H1 (cell line): Measurements from ENCODE around the gene CAMSAP3. TPM values are rescaled to one million over a fixed set of nuclear protein-coding genes. Genes with fewer than 3 reads are reported as not detected.

Experiments
- CTCF ChIA-PET: fragments of 300-600 bp; sonication (Branson Sonifier 250); formaldehyde crosslinking; loops from one replicate; lab custom pipeline; 2021; ENCODE audit not compliant: partially characterized antibody; lab: Charles Lee
- POLR2A ChIA-PET: fragments of 300-600 bp; sonication (Branson Sonifier 250); formaldehyde crosslinking; loops from one replicate; lab custom pipeline; 2021; ENCODE audit warnings: inconsistent platforms; ENCODE audit not compliant: partially characterized antibody; lab: Charles Lee
- DNase-seq, 2 experiments: peaks; one replicate each; pipeline versions ENCODE4 v3.0.0 to v3.0.0-alpha.2; 2010 to 2022; ENCODE audit warnings: low spot score in 2 of 2, low read depth in 1 of 2, mixed read lengths in 1 of 2
- FAIRE-seq: peaks from 2 replicates; lab custom pipeline; 2011; peaks lifted over from hg19 to GRCh38; lab: Jason Lieb, UNC
- H2AFZ ChIP-seq: 2 replicates; pipeline ENCODE4 v1.8.1; 2012; ENCODE audit warnings: low read length, inconsistent platforms
- H2AK5ac ChIP-seq: 2 replicates; pipeline ENCODE4 v1.6.1; 2013; ENCODE audit warnings: low read depth, low read length
- H2BK120ac ChIP-seq: replicated peaks from 2 replicates; pipeline ENCODE3; 2013; ENCODE audit warnings: low read depth, low read length, inconsistent platforms
- H2BK12ac ChIP-seq: 2 replicates; pipeline ENCODE4 v1.6.1; 2013; ENCODE audit warnings: low read depth, low read length
- H2BK15ac ChIP-seq: 2 replicates; pipeline ENCODE4 v1.6.1; 2013; ENCODE audit warnings: low read length
- H2BK20ac ChIP-seq: 2 replicates; pipeline ENCODE4 v1.6.1; 2013; ENCODE audit warnings: low read length
- H2BK5ac ChIP-seq: 2 replicates; pipeline ENCODE4 v1.6.1; 2013; ENCODE audit warnings: low read depth, low read length
- H3K14ac ChIP-seq: 2 replicates; pipeline ENCODE4 v1.6.1; 2013; ENCODE audit warnings: inconsistent platforms; ENCODE audit not compliant: insufficient read length
- H3K18ac ChIP-seq: 2 replicates; pipeline ENCODE4 v1.6.1; 2013; ENCODE audit warnings: low read length; ENCODE audit errors: extremely low read depth
- H3K23ac ChIP-seq: 2 replicates; pipeline ENCODE4 v1.6.1; 2013; ENCODE audit warnings: inconsistent platforms; ENCODE audit not compliant: insufficient read length
- H3K23me2 ChIP-seq: 2 replicates; pipeline ENCODE4 v1.6.1; 2013; ENCODE audit warnings: low read depth, low read length
- H3K27ac ChIP-seq: 2 replicates; pipeline ENCODE4 v1.6.1; 2011; ENCODE audit warnings: low read depth, low read length, inconsistent platforms
- H3K27me3 ChIP-seq, 4 experiments: replicated peaks in 1 of 4; 1 replicate in 1 of 4; 2 replicates in 3 of 4; pipeline versions ENCODE4 v1.6.1 to v1.8.1; 2011 to 2013; ENCODE audit warnings: low read length in 3 of 4, mild to moderate bottlenecking in 3 of 4, inconsistent platforms in 2 of 4, mixed read lengths in 2 of 4, moderate library complexity in 1 of 4; ENCODE audit not compliant: control insufficient read depth in 3 of 4, insufficient read depth in 3 of 4; ENCODE audit errors: extremely low read depth in 1 of 4
- H3K36me3 ChIP-seq, 4 experiments: 2 replicates each; pipeline versions ENCODE4 v1.6.1 to v1.8.1; 2011 to 2013; ENCODE audit warnings: mild to moderate bottlenecking in 4 of 4, low read length in 3 of 4, moderate library complexity in 2 of 4, control low read depth in 1 of 4, inconsistent platforms in 1 of 4; ENCODE audit not compliant: insufficient read depth in 4 of 4, control insufficient read depth in 2 of 4
- H3K4ac ChIP-seq: replicated peaks from 2 replicates; pipeline ENCODE3; 2013; ENCODE audit warnings: low read length, low read depth, mixed read lengths, inconsistent platforms; ENCODE audit not compliant: insufficient read length
- H3K4me1 ChIP-seq, 4 experiments: replicated peaks in 1 of 4; 1 replicate in 1 of 4; 2 replicates in 3 of 4; pipeline versions ENCODE4 v1.6.1 to v1.8.1; 2011 to 2013; ENCODE audit warnings: low read length in 3 of 4, inconsistent platforms in 2 of 4, mixed read lengths in 1 of 4; ENCODE audit not compliant: insufficient read depth in 4 of 4, control insufficient read depth in 3 of 4
- H3K4me2 ChIP-seq, 2 experiments: 2 replicates each; pipeline versions ENCODE4 v1.6.1 to v1.8.1; 2011 to 2013; ENCODE audit warnings: low read depth in 2 of 2, low read length in 2 of 2, control low read depth in 1 of 2, inconsistent platforms in 1 of 2, mild to moderate bottlenecking in 1 of 2; ENCODE audit not compliant: insufficient read depth in 1 of 2
- H3K4me3 ChIP-seq, 4 experiments: fragments of 200-600, 300-600 bp in 1 of 4; sonication (generic), shearing (Covaris generic), sonication (Bioruptor Twin) in 1 of 4; 2 replicates each; pipeline versions ENCODE4 v1.5.1 to v1.8.1; 2011 to 2016; ENCODE audit warnings: low read length in 4 of 4, low read depth in 3 of 4, control low read depth in 2 of 4, inconsistent platforms in 2 of 4, mild to moderate bottlenecking in 2 of 4, mixed read lengths in 1 of 4, moderate library complexity in 1 of 4; ENCODE audit not compliant: insufficient read depth in 2 of 4; ENCODE audit errors: extremely low read depth in 1 of 4
- H3K56ac ChIP-seq: replicated peaks from 2 replicates; pipeline ENCODE3; 2013; ENCODE audit warnings: low read depth, mild to moderate bottlenecking, mixed read lengths, low read length, inconsistent platforms; ENCODE audit not compliant: insufficient read length
- H3K79me1 ChIP-seq: 2 replicates; pipeline ENCODE4 v1.6.1; 2013; ENCODE audit warnings: low read depth, low read length, control low read depth
- H3K79me2 ChIP-seq, 2 experiments: 2 replicates each; pipeline versions ENCODE4 v1.6.1 to v1.8.1; 2012 to 2013; ENCODE audit warnings: low read length in 2 of 2, mild to moderate bottlenecking in 2 of 2, inconsistent platforms in 1 of 2; ENCODE audit not compliant: insufficient read depth in 2 of 2, control insufficient read depth in 1 of 2
- H3K9ac ChIP-seq, 4 experiments: replicated peaks in 1 of 4; 1 replicate in 1 of 4; 2 replicates in 3 of 4; pipeline versions ENCODE4 v1.6.1 to v1.8.1; 2011 to 2013; ENCODE audit warnings: low read depth in 3 of 4, low read length in 3 of 4, control low read depth in 2 of 4, mild to moderate bottlenecking in 2 of 4, moderate library complexity in 2 of 4, inconsistent platforms in 1 of 4; ENCODE audit errors: extremely low read depth in 1 of 4
- H3K9me3 ChIP-seq, 2 experiments: 2 replicates each; pipeline versions ENCODE4 v1.6.1 to v1.8.1; 2012 to 2013; ENCODE audit warnings: mild to moderate bottlenecking in 2 of 2, moderate library complexity in 2 of 2, control low read depth in 1 of 2, inconsistent platforms in 1 of 2, low read depth in 1 of 2, low read length in 1 of 2, mixed read lengths in 1 of 2; ENCODE audit not compliant: insufficient read depth in 2 of 2
- H4K20me1 ChIP-seq, 2 experiments: replicated peaks in 1 of 2; 2 replicates each; pipeline versions ENCODE3 to v1.8.1; 2011 to 2013; ENCODE audit warnings: inconsistent platforms in 2 of 2, low read length in 2 of 2, mild to moderate bottlenecking in 1 of 2; ENCODE audit not compliant: insufficient read depth in 2 of 2, control insufficient read depth in 1 of 2
- H4K5ac ChIP-seq: 2 replicates; pipeline ENCODE4 v1.6.1; 2013; ENCODE audit warnings: low read length, low read depth, mixed read lengths, inconsistent platforms; ENCODE audit not compliant: insufficient read length
- H4K8ac ChIP-seq: 2 replicates; pipeline ENCODE4 v1.8.0; 2013; ENCODE audit warnings: mild to moderate bottlenecking, moderate library complexity, low read length, inconsistent platforms; ENCODE audit not compliant: insufficient read depth; ENCODE audit errors: extremely low read depth
- H4K91ac ChIP-seq: replicated peaks from 2 replicates; pipeline ENCODE3; 2013; ENCODE audit warnings: low read length, mixed read lengths, inconsistent platforms; ENCODE audit not compliant: insufficient read length
- CTBP2 ChIP-seq: IDR thresholded peaks from 2 replicates; pipeline ENCODE4 v1.7.0; 2011; ENCODE audit warnings: borderline replicate concordance, mild to moderate bottlenecking, moderate library complexity, mixed read lengths, low read length; ENCODE audit not compliant: insufficient read depth, insufficient read length
- SP4 ChIP-seq: IDR thresholded peaks from 2 replicates; pipeline ENCODE4 v1.6.1; 2012; ENCODE audit warnings: low read length, inconsistent platforms
- WGBS, 2 experiments: shearing (Covaris generic) in 1 of 2; methylation state at CpG; one replicate each; pipeline versions ENCODE4 v1.1.6 to v1.1.7; 2013 to 2015; ENCODE audit warnings: low lambda C conversion rate in 2 of 2, mixed read lengths in 2 of 2, inconsistent platforms in 1 of 2, low coverage in 1 of 2, missing lambda C conversion rate in 1 of 2; ENCODE audit not compliant: insufficient replicate concordance in 2 of 2, insufficient coverage in 1 of 2, insufficient read length in 1 of 2; ENCODE audit errors: extremely low coverage in 1 of 2, missing lambda C conversion rate in 1 of 2; 5-methylcytosine and 5-hydroxymethylcytosine counted together
- polyA plus RNA-seq, 7 experiments: library from polyadenylated mRNA; depleted of rRNA in 3 of 7; stranded (reverse) in 5 of 7; unstranded in 2 of 7; fragments of >200 nt in 5 of 7; fragments of 200-250 nt in 2 of 7; gene quantifications; 1 replicate in 5 of 7; 2 replicates in 1 of 7; 4 replicates in 1 of 7; pipeline versions ENCODE4 v1.2.1 to v1.2.3, GENCODE V29; 2011 to 2013; ENCODE audit warnings: missing spikeins in 2 of 7, mixed read lengths in 2 of 7
- total RNA-seq: library from RNA; stranded (reverse); fragmentation: NEBNext Ultra II Directional; extraction: Animal tissue kit (Norgen Biotek cat#: 25700); gene quantifications from 2 replicates; pipeline ENCODE4 v1.2.1, GENCODE V29; 2021

Gene CAMSAP3
- total and polyA plus RNA-seq, 2 of the 8 experiments (the other 6 are each of a cell fraction or from before 2014, with no cell fraction given) = 11.4 to 30.4 TPM

GRCh38 chr19:7605490-7606222 lies 10.0 kb downstream of the CAMSAP3 start:
- ChIA-PET POLR2A (interaction anchor here (0.6 to 6.2 kb wide), 7 partner anchors 9 to 37 kb away, joined by 3 to 29 read pairs (median 4); partner anchors contain the start of gene PET100), CTCF (interaction anchor here (0.6 to 1.7 kb wide), 9 partner anchors 10 to 272 kb away, joined by 3 to 8 read pairs (median 3); partner anchors contain the start of genes PET100 and XAB2)
- H4K91ac ChIP-seq = no peak overlapping the region
- no peak overlapping the region for H3K18ac ChIP-seq
- no peak overlapping the region for H3K4me3 ChIP-seq
- H3K23ac ChIP-seq = no peak overlapping the region
- no peak overlapping the region for H2BK20ac ChIP-seq
- no peak overlapping the region for H3K9ac ChIP-seq
- H3K9me3 ChIP-seq = no peaks in the 10 kb centered on the region
- 87% methylated on average over 7 of the region's 14 CpGs; no CpG with 5 or more reads in 1 of the 2 experiments for WGBS, 2 experiments
- no peak for TF ChIP-seq CTBP2
- TF ChIP-seq SP4 = peak; percentile 89; the same call in 1 of the 2 replicates
- H4K8ac ChIP-seq = no peak overlapping the region
- no peaks in the 10 kb centered on the region for H3K27me3 ChIP-seq
- H2BK5ac ChIP-seq = no peak overlapping the region; the same call in 1 of the 2 replicates
- no peak overlapping the region for H3K27ac ChIP-seq
- H4K20me1 ChIP-seq = peaks cover 3 to 24% of the 10 kb centered on the region in 2 experiments
- H2BK120ac ChIP-seq = no peak overlapping the region
- H3K56ac ChIP-seq = no peak overlapping the region
- peaks cover 2 to 13% (median 7%) of the 10 kb centered on the region in 4 experiments; a peak in 5 of 8 replicates for H3K36me3 ChIP-seq
- no peaks in the 10 kb centered on the region; a peak in 3 of 7 replicates for H3K4me1 ChIP-seq
- H3K4me2 ChIP-seq = no peak overlapping the region
- H3K79me1 ChIP-seq = peaks cover 2% of the 10 kb centered on the region
- no peak overlapping the region for H2AFZ ChIP-seq
- H2BK15ac ChIP-seq = no peak overlapping the region
- H3K14ac ChIP-seq = no peak overlapping the region
- peak; percentile 93 for FAIRE-seq
- DNase-seq = peak; percentile 65 to 86
- H4K5ac ChIP-seq = no peak overlapping the region
- peaks cover 2% of the 10 kb centered on the region; the same call in 1 of the 2 replicates for H3K23me2 ChIP-seq
- H3K79me2 ChIP-seq = peaks cover 0 to 10% of the 10 kb centered on the region in 2 experiments; a peak in 2 of 4 replicates
- no peak overlapping the region for H3K4ac ChIP-seq
- no peak overlapping the region for H2AK5ac ChIP-seq
- H2BK12ac ChIP-seq = no peak overlapping the region
